RWPE1 (cell line): Measurements from ENCODE around the gene AUTS2.

Experiments used
- CTCF ChIA-PET: fragments of 350-600 bp; sonication (Branson Sonifier 250); formaldehyde crosslinking; extraction: SDS; loops from one replicate; lab custom pipeline; 2021; lab: Yijun Ruan, JAX
- POLR2A ChIA-PET: fragments of 400-600 bp; formaldehyde crosslinking; extraction: SDS; loops from one replicate; lab custom pipeline; 2020; ENCODE audit warnings: antibody characterized with exemption; ENCODE audit not compliant: low non-redundant PET; lab: Yijun Ruan, JAX
- DNase-seq: peaks from one replicate; pipeline ENCODE4 v3.0.0; 2012; ENCODE audit warnings: low spot score
- H3K27ac ChIP-seq: fragments of 450-650 bp; 2 replicates; pipeline ENCODE4 v1.5.1; 2017
- CTCF ChIP-seq: fragments of 450-650 bp; conservative IDR thresholded peaks from 2 replicates; pipeline ENCODE4 v1.5.1; 2017; ENCODE audit warnings: low read depth, mild to moderate bottlenecking

AUTS2 gene

DNA sequence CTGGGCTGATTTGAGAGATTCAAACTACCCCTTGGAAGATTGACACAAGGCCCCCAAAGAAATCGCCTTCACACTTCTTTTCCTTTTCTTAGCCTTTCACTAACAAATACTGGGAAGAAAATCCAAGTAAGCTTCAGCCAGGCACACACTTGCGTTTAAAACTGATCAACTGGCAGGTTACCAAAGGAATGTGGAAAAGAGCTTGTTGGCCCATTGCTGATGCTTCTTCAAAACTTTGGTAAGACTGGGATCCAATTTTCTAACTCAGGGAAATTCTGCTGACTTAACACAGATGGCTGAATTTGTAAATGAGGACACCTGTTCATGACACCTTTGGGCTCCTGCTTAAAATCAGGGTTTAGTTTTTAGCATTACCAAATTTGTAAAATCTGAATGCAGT is 1069.1 kb downstream of the AUTS2 start:
- no peak for TF ChIP-seq CTCF
- no peak overlapping the region for H3K27ac ChIP-seq
- no peak for DNase-seq
- ChIA-PET POLR2A (no interaction called here), CTCF (no interaction called here)

DNA sequence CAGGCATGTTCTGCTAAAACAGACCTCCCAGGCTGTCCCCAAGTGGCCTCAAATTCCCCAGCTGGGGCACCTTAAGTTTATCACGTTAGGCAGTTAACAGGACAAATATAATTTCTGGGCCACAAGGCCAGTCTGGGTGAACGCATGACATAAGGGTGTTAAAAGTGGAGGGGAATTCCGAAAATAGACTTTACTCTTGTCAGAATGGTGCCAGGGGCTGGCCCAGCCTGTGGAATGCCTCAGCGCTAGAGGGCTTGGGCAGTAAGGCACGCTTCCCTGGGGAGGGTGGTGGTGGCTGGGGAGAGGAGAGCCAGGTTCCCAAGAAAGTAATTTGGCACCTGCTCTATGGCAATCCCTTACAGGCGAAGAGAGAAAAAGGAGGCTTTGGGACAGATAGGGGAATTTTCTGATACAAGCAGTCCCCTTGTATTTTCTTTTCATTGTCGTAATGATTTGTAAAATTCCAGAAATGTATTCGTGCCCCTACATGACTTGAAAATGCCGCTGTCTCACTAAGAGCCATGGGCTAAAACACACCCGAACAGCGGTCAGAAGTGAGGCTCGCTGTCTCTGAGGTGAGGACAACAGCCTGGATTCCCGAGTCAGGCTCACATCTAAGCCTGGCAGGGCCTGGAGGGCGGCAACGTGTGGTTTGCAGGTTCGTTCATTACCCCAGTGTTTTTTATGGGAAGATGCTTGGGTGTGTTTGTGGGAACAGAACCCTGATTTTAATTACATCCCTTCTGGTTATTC is 1070.5 kb downstream of the AUTS2 start:
- POLR2A ChIA-PET, result no interaction called here
- DNase-seq, result no peak
- TF ChIP-seq CTCF, result no peak
- CTCF ChIA-PET, result no interaction called here
- no peak overlapping the region for H3K27ac ChIP-seq

DNA sequence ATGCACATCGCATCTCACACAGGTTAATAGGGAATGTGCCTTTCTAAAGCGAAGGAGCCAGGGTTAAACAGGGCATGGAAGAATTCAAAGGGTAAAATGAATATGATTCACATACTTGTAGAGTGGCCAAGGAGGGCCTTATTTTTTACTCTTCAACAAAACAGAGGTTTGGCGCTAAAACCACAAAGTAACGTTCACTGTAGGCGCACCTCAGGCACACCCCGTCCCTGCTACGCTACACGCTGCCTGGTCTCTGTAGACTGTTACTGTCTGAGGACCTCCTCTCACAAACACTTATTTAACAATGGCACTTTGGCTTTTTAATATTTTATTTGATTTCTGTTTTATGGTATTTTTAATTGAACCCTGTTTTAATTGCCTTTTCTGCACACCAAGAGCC is 1071.6 kb downstream of the AUTS2 start:
- no peak for TF ChIP-seq CTCF
- DNase-seq, result no peak
- H3K27ac ChIP-seq, result no peak overlapping the region
- ChIA-PET POLR2A (no interaction called here), CTCF (no interaction called here)

DNA sequence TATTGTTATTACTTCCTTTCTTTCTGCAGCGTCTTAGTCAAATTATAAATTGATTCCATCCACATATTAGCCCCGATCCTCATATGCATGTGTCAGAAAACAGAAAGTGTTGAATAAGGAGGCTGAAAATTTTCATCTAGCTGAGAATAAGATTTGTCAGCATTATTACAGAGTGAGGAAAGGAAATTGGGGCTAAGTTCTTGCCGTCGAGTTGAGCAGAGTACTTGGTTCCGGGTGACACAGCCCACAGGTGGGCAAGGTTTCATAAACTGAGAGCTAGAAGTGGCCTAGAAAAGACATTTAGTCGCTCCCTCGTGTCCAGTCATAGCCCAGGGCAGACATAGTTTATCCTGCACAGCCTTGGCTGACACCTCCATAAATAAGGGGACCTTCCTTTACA is 1072.0 kb downstream of the AUTS2 start:
- TF ChIP-seq CTCF, result no peak
- CTCF ChIA-PET, result no interaction called here

DNA sequence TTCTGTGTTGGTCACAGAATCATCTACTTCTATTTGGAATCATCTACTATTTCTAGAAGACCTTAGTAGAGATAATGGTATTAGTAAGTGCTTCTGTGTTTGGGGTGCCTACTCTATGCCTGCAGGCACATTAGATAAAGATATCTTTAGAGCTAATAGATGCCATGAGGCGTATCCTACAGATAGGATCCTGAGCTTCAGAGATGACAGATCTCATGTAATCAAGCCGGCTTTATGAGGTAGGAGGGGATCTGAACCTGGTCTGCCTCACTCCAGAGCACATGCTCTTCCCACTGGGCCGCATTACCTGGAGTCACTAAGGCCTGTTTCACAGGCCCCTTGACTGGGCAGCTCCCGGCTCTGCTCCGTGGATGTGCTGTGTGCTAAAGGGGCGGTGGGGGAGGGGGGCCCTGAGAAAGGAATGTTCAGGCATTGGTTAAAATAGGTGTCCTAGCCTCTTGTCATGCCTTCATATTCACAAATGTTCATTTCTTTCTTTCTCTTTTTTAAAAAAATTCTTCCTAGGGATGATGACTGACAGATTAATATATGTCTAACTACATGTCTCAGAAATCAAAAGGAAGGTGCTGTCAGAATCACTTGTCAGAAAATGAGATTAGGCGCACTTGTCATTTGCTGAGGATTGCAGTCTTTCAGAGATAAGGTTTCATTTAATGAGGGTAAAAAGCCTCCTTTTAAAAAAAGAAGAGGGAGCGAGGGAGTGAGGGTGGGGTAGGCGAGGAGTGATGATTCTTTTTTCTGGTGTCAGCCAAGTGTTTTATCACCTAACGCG is 1075.7 kb downstream of the AUTS2 start:
- no peak overlapping the region for H3K27ac ChIP-seq
- no peak for DNase-seq
- CTCF ChIA-PET, result interaction anchor here (0.5 to 0.6 kb wide), 2 partner anchors 25 to 247 kb away, joined by 3 read pairs; no protein-coding TSS in a partner anchor
- TF ChIP-seq CTCF, result no peak
- POLR2A ChIA-PET, result no interaction called here

More for the DNA sequence above, 1072.0 kb downstream of the AUTS2 start:
- no peak overlapping the region for H3K27ac ChIP-seq
- POLR2A ChIA-PET, result no interaction called here
- no peak for DNase-seq

GRCh38 chr7:70674571-70675010 is 1076.3 kb downstream of the AUTS2 start:
- ChIA-PET POLR2A (no interaction called here), CTCF (no interaction called here)
- DNase-seq, result no peak

More at GRCh38 chr7:70674571-70675010, 1076.3 kb downstream of the AUTS2 start:
- TF ChIP-seq CTCF, result no peak
- no peak overlapping the region for H3K27ac ChIP-seq
